ENCODE results near the gene R3HDM4.
"Not testable (repeated sequence)": the region's sequence is repeated elsewhere in the genome, so short reads cannot be mapped to it uniquely, and the experiment has no call there.

R3HDM4 gene

DNA sequence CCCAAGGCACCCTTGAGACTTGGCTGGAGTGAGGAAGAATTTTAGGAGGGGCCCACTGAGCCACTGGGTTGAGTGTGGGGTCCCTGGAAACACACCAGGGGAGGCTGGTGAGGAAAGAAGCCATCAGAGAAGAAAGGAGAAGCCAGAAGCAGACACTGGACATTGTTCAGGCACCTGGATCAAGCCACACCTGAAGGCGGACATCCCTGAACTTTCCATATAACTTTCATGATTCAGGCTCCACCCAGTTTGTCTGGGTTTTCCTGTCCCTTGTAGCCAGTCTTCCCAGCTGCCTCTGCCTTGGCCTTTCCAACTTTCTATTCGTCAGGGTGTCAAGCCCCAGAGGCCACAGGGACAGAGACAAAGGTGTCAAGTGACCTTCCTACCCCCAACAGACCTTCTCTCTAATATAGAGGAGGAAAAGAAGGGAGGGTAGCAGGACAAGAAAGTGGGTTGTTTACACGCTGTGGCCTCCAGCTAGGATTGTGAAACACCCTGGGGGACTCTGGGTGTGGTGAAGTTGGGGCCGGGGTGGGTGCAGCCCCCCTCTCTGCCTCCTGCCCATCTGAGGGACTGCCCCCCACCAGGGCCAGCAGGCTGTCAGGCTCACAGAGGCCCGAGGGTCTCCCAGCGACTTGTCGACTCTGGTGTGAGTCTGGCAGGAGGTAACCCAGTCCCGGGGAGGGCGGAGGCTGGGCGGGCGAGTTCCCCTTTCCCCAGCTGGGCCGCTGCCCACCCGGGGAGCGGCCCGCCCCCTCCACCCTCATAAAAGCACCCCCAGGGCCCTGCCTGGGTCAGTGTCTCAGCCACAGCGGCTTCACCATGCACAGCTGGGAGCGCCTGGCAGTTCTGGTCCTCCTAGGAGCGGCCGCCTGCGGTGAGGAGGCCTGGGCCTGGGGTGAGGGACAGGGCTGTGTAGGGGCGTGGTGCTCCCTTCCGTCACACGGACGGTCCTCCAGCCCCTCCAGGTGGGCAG is 53.9 kb downstream of the R3HDM4 start, which contains the start of gene CFD:
CFD (plus strand) TSS at position 797 of the 976 bp plus-strand sequence; CDS start at position 823, 26 bp downstream.
- peak within 1 kb of the TSS; percentile 47 for H3K4me3 ChIP-seq (ENCODE audit: low read depth, low read length)
- TF ChIP-seq, protein P1, sequence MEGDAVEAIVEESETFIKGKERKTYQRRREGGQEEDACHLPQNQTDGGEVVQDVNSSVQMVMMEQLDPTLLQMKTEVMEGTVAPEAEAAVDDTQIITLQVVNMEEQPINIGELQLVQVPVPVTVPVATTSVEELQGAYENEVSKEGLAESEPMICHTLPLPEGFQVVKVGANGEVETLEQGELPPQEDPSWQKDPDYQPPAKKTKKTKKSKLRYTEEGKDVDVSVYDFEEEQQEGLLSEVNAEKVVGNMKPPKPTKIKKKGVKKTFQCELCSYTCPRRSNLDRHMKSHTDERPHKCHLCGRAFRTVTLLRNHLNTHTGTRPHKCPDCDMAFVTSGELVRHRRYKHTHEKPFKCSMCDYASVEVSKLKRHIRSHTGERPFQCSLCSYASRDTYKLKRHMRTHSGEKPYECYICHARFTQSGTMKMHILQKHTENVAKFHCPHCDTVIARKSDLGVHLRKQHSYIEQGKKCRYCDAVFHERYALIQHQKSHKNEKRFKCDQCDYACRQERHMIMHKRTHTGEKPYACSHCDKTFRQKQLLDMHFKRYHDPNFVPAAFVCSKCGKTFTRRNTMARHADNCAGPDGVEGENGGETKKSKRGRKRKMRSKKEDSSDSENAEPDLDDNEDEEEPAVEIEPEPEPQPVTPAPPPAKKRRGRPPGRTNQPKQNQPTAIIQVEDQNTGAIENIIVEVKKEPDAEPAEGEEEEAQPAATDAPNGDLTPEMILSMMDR (IDR thresholded peaks at IDR 0.05; ENCODE audit: low read depth, low read length) = no peak

DNA sequence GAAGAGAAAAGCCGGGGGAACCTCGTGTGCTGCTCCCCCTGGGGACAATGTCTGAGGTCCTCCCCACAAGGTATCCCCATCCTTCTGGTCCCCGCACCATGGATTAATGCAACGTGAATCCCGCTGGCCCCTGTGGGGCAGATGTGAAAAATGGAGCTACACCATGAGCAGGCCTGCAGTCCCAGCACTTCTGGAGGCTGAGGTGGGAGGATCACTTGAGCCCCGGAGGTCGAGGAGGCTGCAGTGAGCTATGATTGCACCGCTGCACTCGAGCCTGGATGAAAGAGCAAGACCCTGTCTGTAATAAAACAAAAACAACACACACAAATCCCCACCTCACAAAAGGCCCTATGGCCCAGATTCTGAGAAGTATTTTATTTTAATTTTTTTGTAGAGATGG is 54.7 kb downstream of the R3HDM4 start:
- TF ChIP-seq, protein P1 (IDR thresholded peaks at IDR 0.05; ENCODE audit: low read depth, low read length) = no peak
- H3K4me3 ChIP-seq (ENCODE audit: low read depth, low read length) = no peak overlapping the region

DNA sequence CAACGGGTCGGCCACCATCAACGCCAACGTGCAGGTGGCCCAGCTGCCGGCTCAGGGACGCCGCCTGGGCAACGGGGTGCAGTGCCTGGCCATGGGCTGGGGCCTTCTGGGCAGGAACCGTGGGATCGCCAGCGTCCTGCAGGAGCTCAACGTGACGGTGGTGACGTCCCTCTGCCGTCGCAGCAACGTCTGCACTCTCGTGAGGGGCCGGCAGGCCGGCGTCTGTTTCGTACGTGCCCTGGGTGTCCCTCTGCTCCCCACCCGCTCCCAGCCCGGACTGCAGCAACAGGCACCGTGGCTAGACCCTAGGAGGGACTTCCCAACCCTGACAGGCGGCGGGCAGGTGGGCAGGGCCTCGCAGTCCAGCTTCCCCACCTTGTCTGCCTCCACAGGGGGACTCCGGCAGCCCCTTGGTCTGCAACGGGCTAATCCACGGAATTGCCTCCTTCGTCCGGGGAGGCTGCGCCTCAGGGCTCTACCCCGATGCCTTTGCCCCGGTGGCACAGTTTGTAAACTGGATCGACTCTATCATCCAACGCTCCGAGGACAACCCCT is 57.4 kb downstream of the R3HDM4 start:
- TF ChIP-seq, protein P1 (IDR thresholded peaks at IDR 0.05; ENCODE audit: low read depth, low read length) = no peak
- H3K4me3 ChIP-seq (ENCODE audit: low read depth, low read length) = no peak overlapping the region

DNA sequence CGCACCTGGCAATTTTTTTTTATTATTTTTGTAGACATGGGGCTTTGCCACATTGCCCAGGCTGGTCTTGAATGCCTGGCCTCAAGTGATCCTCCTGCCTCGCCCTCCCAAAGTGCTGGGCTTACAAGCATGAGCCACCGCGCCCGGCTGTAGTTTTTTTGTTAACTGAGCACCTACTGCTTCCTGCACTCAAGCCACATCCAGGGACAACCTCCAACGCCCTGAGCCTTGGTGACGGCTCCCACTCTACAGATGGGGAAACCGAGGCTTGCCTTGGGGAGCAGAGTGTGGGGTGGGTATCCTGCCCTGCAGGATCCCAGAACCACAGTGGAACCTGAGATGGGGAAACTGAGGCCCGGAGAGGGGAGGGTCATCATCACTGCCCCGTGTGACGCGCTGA is 57.9 kb downstream of the R3HDM4 start:
- no peak overlapping the region for H3K4me3 ChIP-seq (ENCODE audit: low read depth, low read length)
- TF ChIP-seq, protein P1 (IDR thresholded peaks at IDR 0.05; ENCODE audit: low read depth, low read length) = no peak

DNA sequence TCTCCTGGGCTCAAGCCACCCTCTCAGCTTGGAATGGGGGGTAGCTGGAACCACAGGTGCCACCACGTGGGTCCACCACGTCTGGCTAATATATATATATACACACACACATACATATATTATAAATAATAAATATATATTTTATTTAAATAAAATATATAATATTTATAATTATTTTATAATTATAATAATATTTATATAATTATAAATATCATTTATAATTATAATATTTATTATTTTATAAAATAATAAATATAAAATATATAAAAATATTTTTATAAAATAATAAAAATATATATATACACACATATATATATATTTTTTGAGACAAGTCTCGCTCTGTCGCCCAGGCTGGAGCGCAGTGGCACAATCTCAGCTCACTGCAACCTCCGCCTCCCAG is 58.5 kb downstream of the R3HDM4 start:
- H3K4me3 ChIP-seq (ENCODE audit: low read depth, low read length) = no peak overlapping the region
- TF ChIP-seq, protein P1 (IDR thresholded peaks at IDR 0.05; ENCODE audit: low read depth, low read length) = no peak

DNA sequence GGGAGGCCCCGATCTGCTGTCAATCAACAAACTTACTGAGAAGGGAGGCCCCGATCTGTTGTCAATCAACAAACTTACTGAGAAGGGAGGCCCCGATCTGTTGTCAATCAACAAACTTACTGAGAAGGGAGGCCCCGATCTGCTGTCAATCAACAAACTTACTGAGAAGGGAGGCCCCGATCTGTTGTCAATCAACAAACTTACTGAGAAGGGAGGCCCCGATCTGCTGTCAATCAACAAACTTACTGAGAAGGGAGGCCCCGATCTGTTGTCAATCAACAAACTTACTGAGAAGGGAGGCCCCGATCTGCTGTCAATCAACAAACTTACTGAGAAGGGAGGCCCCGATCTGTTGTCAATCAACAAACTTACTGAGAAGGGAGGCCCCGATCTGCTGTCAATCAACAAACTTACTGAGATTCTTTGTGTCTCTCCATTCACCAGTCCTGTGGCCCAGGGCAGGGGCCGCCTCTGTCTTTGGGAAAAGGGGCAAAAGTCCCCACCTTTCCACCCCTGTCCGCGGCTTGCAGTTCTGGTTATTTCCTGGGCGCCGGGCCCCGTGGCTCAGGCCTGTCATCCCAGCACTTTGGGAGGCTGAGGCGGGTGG is 59.3 kb downstream of the R3HDM4 start:
- H3K4me3 ChIP-seq (ENCODE audit: low read depth, low read length) = not testable (repeated sequence)

DNA sequence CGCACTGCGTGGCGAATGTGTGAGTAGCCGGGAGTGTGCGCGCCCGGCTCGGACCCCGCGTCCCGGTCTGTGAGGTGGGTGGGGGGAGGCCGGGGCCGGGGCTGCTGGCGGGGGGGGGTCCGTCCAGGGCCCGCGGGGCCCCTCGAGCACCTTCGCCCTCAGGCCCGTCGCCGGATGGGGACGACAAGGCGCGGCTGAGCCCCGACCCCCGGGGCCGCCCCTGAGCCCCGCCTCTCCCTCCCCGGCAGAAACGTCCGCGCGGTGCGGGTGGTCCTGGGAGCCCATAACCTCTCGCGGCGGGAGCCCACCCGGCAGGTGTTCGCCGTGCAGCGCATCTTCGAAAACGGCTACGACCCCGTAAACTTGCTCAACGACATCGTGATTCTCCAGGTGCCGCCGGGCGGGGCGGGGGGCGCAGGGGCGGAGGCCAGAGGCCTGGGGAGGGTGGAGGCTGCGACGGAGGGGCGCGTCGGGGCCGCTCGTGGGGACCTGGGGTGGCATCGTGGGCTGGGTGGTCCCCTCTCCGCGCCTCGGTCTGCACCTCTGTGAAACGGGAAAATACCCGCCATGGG is 59.9 kb downstream of the R3HDM4 start:
- TF ChIP-seq, protein P1 (IDR thresholded peaks at IDR 0.05; ENCODE audit: low read depth, low read length) = no peak
- no peak overlapping the region for H3K4me3 ChIP-seq (ENCODE audit: low read depth, low read length)

Measured in WI38 (cell line).